ENCODE data around the gene HOGA1. TPM values are rescaled to one million over a fixed set of nuclear protein-coding genes. Genes with fewer than 3 reads are reported as not detected.
"Not testable (repeated sequence)": the region's sequence is repeated elsewhere in the genome, so short reads cannot be mapped to it uniquely, and the experiment has no call there.

Gene HOGA1
- total and polyA plus RNA-seq, 2 donors (not counting 3 experiments of a cell fraction or from before 2014, with no cell fraction given) = 0.44 to 0.91 TPM

- H3K9me3 ChIP-seq (replicated peaks; ENCODE audit: control insufficient read depth, insufficient read depth, low read length); H3K79me2 ChIP-seq (ENCODE audit: control insufficient read depth, insufficient read depth, low read length); H3K27me3 ChIP-seq (ENCODE audit: control insufficient read depth in 2 of 2, insufficient read depth in 2 of 2, low read length in 2 of 2); intact Hi-C loops (cut with micrococcal nuclease); dilution Hi-C loops (cut with MboI; ENCODE audit: extremely low pct_ligation_motif_present, low sequenced_read_pairs); POLR2A ChIA-PET; H3K36me3 ChIP-seq (ENCODE audit: control insufficient read depth in 2 of 2, extremely low read depth in 1 of 2, insufficient read depth in 2 of 2, low read length in 2 of 2); BruUV-seq (replicated peaks); H3K9me1 ChIP-seq (replicated peaks; ENCODE audit: control insufficient read depth, extremely low read depth, insufficient read depth, low read length); H3K27ac ChIP-seq (ENCODE audit: insufficient read depth, low read depth, low read length); H3K9ac ChIP-seq (replicated peaks; ENCODE audit: extremely low read depth, insufficient read depth, low read length); H4K20me1 ChIP-seq (replicated peaks; ENCODE audit: control insufficient read depth, extremely low read depth, insufficient read depth, low read length); H2AFZ ChIP-seq (ENCODE audit: low read depth, low read length); H3K4me3 ChIP-seq (replicated peaks in 1 of 3; ENCODE audit: insufficient read depth in 1 of 3, low read depth in 1 of 3, low read length in 3 of 3); H3K4me1 ChIP-seq (ENCODE audit: control insufficient read depth, extremely low read depth, insufficient read depth, low read length); DNase-seq (ENCODE audit: low read depth, low spot score); FAIRE-seq; CTCF ChIA-PET; H3K4me2 ChIP-seq (ENCODE audit: insufficient read depth, low read length): not testable (repeated sequence)
These were observed 23.3 kb upstream of the HOGA1 start for GRCh38 chr10:97560731-97561381.

- H3K9me1 ChIP-seq (replicated peaks; ENCODE audit: control insufficient read depth, extremely low read depth, insufficient read depth, low read length); intact Hi-C loops (cut with micrococcal nuclease); FAIRE-seq; H3K4me2 ChIP-seq (ENCODE audit: insufficient read depth, low read length); H3K36me3 ChIP-seq (ENCODE audit: control insufficient read depth in 2 of 2, extremely low read depth in 1 of 2, insufficient read depth in 2 of 2, low read length in 2 of 2); CTCF ChIA-PET; BruUV-seq (replicated peaks); H3K27ac ChIP-seq (ENCODE audit: insufficient read depth, low read depth, low read length); dilution Hi-C loops (cut with MboI; ENCODE audit: extremely low pct_ligation_motif_present, low sequenced_read_pairs); H3K9ac ChIP-seq (replicated peaks; ENCODE audit: extremely low read depth, insufficient read depth, low read length); H3K27me3 ChIP-seq (ENCODE audit: control insufficient read depth in 2 of 2, insufficient read depth in 2 of 2, low read length in 2 of 2); H4K20me1 ChIP-seq (replicated peaks; ENCODE audit: control insufficient read depth, extremely low read depth, insufficient read depth, low read length); DNase-seq (ENCODE audit: low read depth, low spot score); H3K79me2 ChIP-seq (ENCODE audit: control insufficient read depth, insufficient read depth, low read length); H2AFZ ChIP-seq (ENCODE audit: low read depth, low read length); POLR2A ChIA-PET; H3K4me1 ChIP-seq (ENCODE audit: control insufficient read depth, extremely low read depth, insufficient read depth, low read length); H3K9me3 ChIP-seq (replicated peaks; ENCODE audit: control insufficient read depth, insufficient read depth, low read length); H3K4me3 ChIP-seq (replicated peaks in 1 of 3; ENCODE audit: insufficient read depth in 1 of 3, low read depth in 1 of 3, low read length in 3 of 3): not testable (repeated sequence)
These were observed 22.7 kb upstream of the HOGA1 start for GRCh38 chr10:97561386-97562077.

GRCh38 chr10:97562329-97562728 is 21.9 kb upstream of the HOGA1 start:
- H3K4me1 ChIP-seq (ENCODE audit: control insufficient read depth, extremely low read depth, insufficient read depth, low read length); BruUV-seq (replicated peaks); CTCF ChIA-PET; H4K20me1 ChIP-seq (replicated peaks; ENCODE audit: control insufficient read depth, extremely low read depth, insufficient read depth, low read length); H3K9me1 ChIP-seq (replicated peaks; ENCODE audit: control insufficient read depth, extremely low read depth, insufficient read depth, low read length); FAIRE-seq; intact Hi-C loops (cut with micrococcal nuclease); DNase-seq (ENCODE audit: low read depth, low spot score); H3K27me3 ChIP-seq (ENCODE audit: control insufficient read depth in 2 of 2, insufficient read depth in 2 of 2, low read length in 2 of 2); H3K4me3 ChIP-seq (replicated peaks in 1 of 3; ENCODE audit: insufficient read depth in 1 of 3, low read depth in 1 of 3, low read length in 3 of 3); POLR2A ChIA-PET; H3K9me3 ChIP-seq (replicated peaks; ENCODE audit: control insufficient read depth, insufficient read depth, low read length); H3K27ac ChIP-seq (ENCODE audit: insufficient read depth, low read depth, low read length); H3K36me3 ChIP-seq (ENCODE audit: control insufficient read depth in 2 of 2, extremely low read depth in 1 of 2, insufficient read depth in 2 of 2, low read length in 2 of 2); H3K79me2 ChIP-seq (ENCODE audit: control insufficient read depth, insufficient read depth, low read length); H3K4me2 ChIP-seq (ENCODE audit: insufficient read depth, low read length); dilution Hi-C loops (cut with MboI; ENCODE audit: extremely low pct_ligation_motif_present, low sequenced_read_pairs); H2AFZ ChIP-seq (ENCODE audit: low read depth, low read length); H3K9ac ChIP-seq (replicated peaks; ENCODE audit: extremely low read depth, insufficient read depth, low read length): not testable (repeated sequence)
